Measurements from ENCODE around the gene CDC27.
"Not testable (repeated sequence)": the region's sequence is repeated elsewhere in the genome, so short reads cannot be mapped to it uniquely, and the experiment has no call there.

CDC27 gene

DNA sequence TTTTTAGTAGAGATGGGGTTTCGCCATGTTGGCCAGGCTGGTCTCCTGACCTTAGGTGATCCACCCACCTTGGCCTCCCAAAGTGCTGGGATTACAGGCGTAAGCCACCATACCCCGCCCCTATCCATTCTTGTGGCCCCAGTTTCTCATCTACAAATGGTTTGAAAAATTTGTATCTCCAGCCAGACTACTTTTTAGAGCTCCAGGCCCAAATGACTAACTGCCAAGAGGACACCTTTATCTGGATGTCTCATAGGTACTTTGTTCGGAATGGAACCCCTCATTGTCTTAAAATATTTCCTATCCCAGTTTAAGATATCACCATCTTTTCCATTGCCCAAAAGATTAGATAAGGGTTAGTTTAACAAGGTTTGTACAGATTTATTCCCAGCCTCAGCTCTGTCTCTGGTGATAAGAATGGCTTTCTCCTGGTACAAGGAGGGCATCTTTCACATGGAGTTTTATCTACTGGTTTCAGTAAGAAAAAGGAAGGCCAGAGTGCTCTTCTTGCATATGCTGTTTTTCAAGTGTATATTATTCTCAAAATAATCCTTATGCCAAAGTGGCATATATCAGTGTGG, 4.9 kb upstream of the CDC27 start:
- no peak overlapping the region for H3K4me3 ChIP-seq (ENCODE audit: low read depth, low read length)

DNA sequence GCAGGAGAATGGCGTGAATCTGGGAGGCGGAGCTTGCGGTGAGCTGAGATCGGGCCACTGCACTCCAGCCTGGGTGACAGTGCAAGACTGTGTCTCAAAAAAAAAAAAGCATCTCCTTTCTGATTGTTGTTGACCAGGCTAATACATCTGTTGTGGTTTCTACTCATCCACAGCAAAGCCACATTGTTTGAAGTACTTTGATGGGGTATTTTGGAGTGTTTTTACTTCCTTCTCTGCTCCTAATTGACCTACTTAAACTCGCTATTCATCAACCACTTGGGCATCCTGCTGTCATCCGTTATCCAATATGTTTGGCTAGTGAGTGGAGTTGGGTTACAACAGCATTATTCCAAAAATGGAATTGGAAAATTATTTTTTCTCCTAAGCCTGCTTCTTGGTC, 3.5 kb upstream of the CDC27 start:
- H3K4me3 ChIP-seq (ENCODE audit: low read depth, low read length) = no peak overlapping the region

DNA sequence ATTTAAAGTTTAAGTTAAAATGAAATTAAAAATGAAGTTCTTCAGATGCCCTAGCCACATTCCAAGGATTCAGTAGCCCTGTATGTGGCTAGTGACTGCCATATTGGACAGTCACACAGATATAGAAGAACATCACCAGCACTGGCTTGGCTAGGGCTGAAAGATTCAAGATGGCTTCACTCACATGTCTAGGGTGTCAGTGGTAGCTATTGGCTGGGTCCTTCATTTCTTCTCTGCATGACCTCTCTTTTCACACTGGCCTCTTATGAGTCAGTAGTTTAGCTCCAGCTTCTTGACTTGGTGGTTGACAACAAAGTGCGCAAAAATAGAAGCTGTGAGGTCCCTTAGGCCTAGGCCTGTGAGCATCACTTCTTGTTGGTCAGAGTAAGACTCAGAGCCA, 1.7 kb upstream of the CDC27 start:
- H3K4me3 ChIP-seq (ENCODE audit: low read depth, low read length) = no peak overlapping the region

DNA sequence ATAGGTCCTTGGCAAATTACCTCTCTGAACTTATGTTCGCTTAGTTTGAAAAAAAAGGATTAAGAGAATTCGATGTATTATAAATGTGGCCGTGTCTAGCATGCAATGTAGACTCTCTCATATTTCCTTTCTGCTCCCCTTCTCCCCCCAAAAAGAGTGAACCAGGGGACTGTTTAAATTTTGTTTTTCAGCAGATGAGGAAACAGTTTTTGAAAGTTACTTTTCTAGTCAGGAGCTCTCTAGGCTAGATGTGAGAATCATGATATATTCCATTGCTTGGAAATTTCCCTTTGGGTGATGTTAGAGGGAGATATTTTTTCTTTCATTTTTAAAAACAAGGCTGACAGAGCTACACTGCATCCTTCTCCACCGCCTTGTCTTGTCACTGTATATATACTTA, 1.1 kb upstream of the CDC27 start:
- no peak overlapping the region for H3K4me3 ChIP-seq (ENCODE audit: low read depth, low read length)

DNA sequence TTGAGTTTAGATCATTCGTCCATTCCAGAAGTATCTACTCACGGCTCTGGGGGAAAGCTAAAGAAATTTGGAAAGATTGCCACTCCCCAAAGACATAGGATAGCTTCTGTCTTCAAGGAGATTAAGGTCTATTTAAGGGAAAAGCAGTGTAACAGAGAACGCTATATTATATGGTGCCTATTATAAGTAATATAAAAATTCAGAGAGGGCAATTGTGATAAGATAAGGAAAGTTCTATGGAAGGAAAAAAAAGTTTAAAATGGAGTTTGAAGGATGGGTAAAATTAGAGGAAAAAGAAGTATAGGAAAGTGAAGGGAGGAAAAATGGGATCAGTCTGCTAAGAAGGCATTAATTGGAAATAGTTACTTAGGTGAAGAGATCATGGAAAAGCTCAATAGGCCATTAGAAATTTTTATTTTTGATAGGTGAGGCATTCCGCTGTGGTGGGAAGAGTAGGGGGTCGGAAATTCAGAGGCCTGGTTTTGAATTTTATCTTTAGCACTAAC, 690 bp upstream of the CDC27 start:
- H3K4me3 ChIP-seq (ENCODE audit: low read depth, low read length) = peak overlapping the region; percentile 87

DNA sequence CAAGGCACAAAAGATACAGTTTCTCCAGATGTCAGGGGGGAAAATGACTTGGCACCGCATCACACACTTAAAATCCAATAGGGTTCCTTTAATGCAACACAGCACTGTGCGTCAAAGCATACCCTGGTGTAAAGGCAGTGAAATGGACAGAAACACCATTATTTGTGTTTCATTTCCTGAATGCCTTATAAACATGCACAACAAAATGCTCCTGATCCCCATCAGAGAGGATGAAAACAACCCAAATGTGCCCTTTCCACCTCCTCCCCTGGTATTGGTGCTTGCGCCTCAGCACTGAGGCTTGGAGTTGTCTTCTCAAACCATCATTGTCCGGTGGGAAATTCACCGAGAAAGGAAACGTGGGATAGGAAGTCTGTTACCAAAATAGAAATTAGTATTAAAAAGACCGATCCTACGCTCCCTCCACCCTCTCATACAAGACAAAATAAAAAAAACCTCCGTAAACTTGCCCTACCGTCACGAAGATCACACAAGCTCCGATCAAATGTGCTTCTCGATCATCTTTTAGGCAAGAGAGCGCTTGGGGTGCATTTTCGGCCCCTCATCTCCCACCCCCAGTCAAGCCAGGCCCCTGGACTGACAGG, 722 bp downstream of the CDC27 start:
- H3K4me3 ChIP-seq (ENCODE audit: low read depth, low read length) = peak overlapping the region; percentile 87

DNA sequence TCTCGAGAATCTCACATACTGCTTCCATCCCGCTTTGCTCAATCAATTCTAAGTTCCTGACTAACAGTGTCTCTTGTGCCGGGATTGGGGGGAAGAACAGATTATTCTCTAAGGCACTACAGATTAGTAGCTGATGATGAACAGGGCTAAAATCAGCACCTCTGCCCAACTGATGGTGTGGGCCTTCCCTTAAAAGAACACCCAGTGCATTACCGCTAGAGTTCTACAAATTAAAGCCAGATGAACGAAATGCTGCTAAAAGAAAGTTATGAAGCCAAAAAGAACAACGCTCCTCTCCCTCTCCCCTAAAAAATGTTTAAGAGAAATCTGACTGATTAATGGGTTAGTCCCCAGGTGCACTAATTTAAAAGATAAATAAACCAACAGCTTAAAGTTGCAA, 4.4 kb downstream of the CDC27 start:
- no peak overlapping the region for H3K4me3 ChIP-seq (ENCODE audit: low read depth, low read length)

DNA sequence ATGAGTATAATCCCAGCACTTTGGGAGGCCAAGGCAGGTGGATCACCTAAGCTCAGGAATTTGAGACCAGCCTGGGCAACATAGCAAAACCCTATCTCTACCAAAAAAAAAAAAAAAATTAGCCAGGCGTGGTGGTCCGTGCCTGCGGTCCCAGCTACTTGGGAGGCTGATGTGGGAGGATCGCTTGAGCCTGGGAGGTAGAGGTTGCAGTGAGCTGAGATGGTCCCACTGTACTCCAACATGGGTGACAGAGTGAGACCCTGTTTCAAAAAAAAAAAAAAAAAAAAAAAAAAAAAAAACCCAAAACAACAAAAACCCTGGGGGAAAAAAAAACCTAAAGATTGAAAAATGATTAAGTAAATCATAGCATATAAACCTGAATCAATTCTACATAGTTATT, 8.1 kb downstream of the CDC27 start:
- not testable (repeated sequence) for H3K4me3 ChIP-seq (ENCODE audit: low read depth, low read length)

DNA sequence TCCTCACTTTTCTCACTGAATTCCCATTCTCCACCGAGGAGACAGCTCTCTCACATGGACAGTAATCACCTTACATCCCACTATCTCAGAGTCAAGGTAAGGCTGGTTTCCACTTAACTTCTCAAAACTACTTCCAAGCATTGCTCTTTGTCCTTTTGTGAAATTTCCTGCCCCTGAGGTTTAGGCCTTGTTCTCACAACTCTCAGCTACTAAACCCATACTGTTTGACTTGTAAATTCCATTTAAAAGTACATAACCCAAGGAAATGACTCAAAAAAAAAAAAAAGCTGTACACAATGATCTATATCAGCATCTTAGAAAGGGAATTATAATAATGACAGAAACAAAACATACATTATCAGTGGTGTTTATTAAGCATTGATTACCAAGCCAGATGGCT, 8.8 kb downstream of the CDC27 start:
- no peak overlapping the region for H3K4me3 ChIP-seq (ENCODE audit: low read depth, low read length)

DNA sequence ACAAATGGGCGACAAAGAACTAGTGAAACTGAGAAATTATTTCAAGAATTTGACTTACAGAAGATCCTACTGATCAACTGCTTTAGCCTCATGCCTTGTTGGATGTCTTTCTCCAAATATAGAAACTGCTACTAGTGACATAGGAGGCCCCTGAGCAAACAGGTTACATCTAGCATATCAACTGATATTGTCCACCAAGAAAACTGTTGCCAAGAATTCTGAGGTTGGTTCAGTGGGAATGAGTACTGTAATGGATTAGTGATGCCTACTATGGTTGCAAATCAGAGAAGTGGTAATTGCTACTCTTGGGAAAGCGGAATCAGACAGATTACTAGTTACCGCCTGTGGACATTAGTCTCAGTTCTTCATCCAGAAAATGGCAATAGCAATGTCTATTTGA, 10.0 kb downstream of the CDC27 start:
- H3K4me3 ChIP-seq (ENCODE audit: low read depth, low read length) = no peak overlapping the region

DNA sequence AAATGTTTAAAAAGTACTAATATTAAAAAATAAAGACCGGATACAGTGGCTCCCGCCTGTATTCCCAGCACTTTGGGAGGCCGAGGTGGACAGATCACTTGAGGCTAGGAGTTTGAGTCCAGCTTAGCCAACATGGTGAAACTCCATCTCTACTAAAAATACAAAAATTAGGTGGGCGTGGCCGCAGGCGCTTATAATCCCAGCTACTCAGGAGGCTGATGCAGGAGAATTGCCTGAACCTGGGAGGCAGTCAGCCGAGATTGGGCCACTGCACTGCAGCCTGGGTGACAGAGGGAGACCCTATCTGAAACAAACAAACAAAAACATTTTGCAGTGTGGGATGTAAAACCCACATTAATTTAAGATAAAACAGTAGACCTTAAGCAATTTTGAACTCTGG, 11.8 kb downstream of the CDC27 start:
- no peak overlapping the region for H3K4me3 ChIP-seq (ENCODE audit: low read depth, low read length)

DNA sequence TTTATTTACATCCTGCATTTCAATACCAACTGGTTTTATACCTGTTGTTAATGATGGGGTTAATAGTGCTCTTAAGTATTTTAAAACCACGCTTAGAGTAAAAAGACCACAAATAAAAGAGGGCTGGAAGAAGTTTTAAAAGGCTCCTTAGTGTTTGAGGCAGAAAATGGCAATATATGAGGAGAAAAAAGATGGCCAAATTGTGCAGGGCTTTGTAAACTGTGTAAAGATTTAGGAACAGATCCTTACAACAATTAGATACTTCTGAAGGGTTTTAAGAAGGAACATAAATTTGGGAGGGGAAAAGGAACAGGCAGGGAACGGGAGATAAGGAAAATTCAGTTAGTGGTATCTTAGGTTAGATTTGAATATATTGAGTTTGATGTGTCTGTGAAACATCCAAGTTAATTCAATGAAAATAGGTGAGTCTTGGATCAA, 12.7 kb downstream of the CDC27 start:
- no peak overlapping the region for H3K4me3 ChIP-seq (ENCODE audit: low read depth, low read length)

DNA sequence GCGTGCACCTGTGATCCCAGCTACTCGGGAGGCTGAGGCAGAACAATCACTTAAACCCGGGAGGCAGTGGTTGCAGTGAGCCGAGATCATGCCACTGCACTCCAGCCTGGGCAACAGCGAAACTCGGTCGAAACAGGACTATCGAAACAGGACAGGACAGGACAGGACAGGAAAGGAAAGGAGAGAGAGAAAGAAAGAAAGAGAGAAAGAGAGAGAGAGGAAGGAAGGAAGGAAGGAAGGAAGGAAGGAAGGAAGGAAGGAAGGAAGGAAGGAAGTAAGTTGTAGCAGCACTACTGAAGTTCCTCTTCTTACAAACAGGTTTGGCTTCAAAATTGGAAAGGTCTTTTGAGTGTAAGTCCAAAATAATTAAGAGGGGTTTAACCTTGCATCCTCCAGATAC, 14.3 kb downstream of the CDC27 start:
- not testable (repeated sequence) for H3K4me3 ChIP-seq (ENCODE audit: low read depth, low read length)

DNA sequence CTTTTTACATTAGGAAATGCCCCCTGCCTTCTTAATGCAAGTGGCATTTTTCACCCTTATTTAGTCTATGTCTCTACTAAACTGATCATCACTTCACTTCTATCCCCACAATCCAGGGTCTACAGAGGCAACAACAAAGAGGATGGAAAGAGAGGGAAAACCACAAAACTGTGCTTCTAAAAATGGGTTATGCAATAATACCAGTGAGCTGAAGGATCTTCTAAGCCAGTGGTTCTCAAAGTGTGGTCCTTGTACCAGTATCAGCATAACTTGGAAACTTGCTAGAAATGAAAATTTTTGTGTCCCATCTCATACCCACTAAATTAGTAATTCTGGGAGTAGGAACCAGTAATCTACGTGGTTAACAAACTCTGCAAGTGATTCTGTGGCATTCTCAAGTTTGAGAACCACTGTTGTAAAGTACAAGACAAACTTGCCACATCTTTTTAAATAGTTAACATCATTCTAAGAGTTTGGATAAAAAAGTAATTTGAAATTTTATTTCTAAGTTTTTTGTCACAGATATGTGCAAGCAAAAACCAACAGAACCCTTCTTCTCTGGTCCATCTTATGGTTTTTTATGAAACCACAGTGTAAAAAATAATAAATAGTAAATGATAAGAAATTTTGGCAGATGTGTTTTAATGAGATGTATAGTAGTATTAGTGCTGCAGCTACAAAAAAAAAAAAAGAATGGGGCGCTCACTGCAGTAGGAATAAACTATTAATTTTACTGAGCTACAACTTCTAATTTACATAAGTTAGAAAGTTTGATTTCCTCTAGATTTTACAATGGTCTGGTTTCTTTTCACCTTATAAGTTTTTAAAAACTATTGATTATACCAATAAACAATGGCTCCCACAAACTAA, 16.2 kb downstream of the CDC27 start:
- no peak overlapping the region for H3K4me3 ChIP-seq (ENCODE audit: low read depth, low read length)

DNA sequence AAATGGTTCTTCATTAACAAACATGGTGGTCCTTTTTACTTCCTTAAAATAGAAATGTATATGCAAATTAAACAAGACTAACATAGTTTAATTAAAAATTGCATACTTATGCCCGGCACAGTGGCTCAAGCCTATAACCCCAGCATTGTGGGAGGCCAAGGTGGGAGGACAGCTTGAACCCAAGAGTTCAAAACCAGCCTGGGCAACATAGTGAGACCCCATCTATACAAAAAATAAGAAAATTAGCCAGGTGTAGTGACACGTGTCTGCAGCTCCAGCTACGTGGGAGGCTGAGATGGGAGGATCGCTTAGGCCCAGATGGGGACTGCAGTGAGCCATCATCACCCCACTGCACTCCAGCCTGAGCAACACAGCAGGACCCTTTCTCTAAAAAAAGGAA, 18.4 kb downstream of the CDC27 start:
- no peak overlapping the region for H3K4me3 ChIP-seq (ENCODE audit: low read depth, low read length)

DNA sequence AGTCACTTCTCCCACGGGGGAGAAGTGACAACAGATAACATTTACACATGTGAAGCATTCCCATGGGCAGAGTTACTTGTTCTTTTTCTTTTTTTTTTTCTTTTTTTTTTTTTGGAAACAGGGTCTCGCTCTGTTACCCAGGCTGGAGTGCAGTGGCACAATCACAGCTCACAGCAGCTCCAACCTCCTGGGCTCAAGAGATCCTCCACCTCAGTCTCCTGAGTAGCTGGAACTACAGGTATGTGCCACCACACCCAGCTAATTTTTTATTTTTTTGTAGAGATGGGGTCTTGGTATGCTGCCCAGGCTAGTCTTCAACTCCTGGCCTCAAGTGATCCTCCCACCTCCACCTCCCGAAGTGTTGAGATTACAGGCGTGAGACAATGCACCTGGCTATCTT, 20.2 kb downstream of the CDC27 start:
- not testable (repeated sequence) for H3K4me3 ChIP-seq (ENCODE audit: low read depth, low read length)

DNA sequence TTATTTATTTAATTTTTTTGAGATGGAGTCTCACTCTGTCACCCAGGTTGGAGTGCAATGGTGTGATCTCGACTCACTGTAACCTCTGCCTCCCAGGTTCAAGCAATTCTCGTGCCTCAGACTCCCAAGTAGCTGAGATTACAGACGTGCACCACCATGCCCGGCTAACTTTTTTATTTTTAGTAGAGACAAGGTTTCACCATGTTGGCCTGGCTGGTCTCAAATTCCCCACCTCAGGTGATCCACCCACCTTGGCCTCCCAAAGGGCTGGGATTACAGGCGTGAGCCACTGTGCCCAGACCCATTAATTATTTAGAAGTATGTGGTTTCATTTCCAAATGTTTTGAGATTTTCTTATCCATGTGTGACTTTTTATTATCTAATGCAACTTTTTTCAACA, 22.2 kb downstream of the CDC27 start:
- not testable (repeated sequence) for H3K4me3 ChIP-seq (ENCODE audit: low read depth, low read length)

DNA sequence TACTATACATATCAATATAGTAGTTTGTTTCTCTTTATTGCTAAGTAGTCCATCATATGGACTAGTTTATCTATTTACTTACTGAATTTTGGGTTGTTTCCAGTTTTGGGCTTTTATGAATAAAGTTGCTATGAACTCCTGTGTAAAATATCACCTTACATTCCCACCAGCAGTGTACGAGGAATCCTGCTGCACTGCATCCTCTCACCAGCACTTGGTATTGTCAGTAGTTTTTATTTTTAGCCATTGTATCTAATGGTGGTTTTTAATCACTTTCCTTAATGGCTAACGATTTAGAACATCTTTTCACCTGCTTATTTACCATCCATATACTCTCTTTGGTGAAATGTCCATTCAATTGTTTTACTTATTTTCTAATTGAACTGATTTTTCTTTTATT, 24.0 kb downstream of the CDC27 start:
- no peak overlapping the region for H3K4me3 ChIP-seq (ENCODE audit: low read depth, low read length)

DNA sequence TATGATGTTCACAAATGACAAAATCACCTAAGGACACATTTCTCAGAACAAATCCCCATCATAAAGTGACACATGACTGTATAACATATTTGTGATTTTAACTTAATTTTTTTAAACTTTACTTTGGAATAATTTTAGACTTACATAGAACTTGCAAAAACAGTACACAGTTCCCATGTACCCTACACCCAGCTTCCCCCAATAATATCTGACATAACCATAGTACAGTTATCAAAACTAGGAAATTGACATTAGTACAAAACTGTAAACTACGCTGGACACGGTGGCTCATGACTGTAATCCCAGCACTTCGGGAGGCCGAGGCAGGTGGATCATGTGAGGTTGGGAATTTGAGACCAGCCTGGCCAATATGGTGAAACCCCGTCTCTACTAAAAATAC, 24.8 kb downstream of the CDC27 start:
- H3K4me3 ChIP-seq (ENCODE audit: low read depth, low read length) = no peak overlapping the region

DNA sequence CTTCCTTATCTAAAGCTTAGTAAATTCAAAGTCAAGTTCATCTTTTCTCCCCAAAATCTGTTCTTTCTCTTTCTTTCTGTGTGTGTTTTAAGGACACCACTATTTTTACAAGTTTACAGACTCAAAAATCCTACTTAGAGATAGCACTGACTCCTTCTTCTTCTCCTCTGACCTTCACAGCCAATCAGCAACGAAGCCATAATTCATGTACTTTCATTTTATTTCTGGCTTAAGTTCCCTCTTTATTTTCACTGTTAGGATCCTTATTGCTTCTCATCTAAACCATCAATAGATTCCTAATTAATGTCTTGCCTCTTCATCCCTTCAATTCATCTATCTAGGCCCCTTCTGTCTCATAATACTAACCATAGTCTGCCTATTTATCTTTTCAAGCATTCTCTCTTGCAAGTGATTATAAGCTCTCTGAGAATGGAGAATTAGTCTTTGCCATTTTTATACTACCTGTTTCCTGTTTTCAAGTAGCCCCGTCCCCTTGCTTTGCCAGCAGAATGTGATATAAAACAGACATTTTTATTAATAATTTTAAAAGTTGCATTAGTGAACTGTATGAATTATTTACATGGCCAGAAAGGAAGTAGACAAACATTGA, 27.0 kb downstream of the CDC27 start:
- H3K4me3 ChIP-seq (ENCODE audit: low read depth, low read length) = no peak overlapping the region

DNA sequence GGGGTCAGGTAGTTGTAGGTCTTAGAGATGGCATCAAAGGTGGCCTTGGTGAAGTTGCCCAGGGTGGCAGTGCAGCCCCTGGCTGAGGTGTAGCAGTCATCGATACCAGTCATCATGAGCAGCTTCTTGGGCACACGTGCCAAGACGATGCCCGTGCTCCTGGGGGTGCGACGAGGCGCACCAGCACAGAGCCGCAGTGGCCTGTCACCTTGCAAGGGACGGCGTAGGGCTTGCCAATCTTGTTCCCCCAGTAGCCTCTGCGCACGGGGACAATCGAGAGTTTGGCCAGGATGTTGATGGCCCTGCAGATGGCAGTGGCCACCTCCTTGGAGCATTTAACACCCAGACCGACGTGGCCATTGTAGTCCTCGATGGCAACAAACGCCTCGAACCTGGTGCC, 29.8 kb downstream of the CDC27 start:
- no peak overlapping the region for H3K4me3 ChIP-seq (ENCODE audit: low read depth, low read length)

DNA sequence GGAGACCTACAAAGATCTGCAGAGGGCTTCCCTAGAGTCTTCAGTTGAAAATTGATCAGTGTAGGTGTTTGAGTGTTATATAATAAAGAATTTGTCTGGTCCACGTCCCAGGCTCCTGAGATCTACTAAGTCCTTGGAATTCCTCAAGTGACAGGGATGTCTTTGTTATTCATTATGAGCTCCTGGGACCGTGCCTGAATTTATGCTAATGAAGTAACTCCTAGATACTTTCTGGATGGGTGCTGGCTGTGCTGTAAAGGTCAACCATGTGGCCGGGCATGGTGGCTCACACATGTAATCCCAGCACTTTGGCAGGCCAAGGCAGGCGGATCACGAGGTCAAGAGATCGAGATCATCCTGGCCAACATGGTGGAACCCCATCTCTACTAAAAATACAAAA, 43.7 kb downstream of the CDC27 start:
- H3K4me3 ChIP-seq (ENCODE audit: low read depth, low read length) = no peak overlapping the region
